GM18526 (cell line): ENCODE data around the gene PTEN.
A peak's percentile ranks its signal among the peaks of the same experiment; 100 is the strongest.

ENCODE experiments used
- POLR2A ChIP-seq: IDR thresholded peaks from 3 replicates; pipeline ENCODE4 v1.6.1; 2011; ENCODE audit not compliant: insufficient read length; ENCODE audit errors: extremely low read depth

PTEN gene

GRCh38 chr10:87863053-87863943 is at the start of gene PTEN, which contains the start of gene KLLN:
Gene PTEN (plus strand): TSS chr10:87863625. CDS start chr10:87864470, 845 bp downstream.
Gene KLLN (minus strand): TSS chr10:87863533. CDS start chr10:87862487, 1,046 bp downstream.
- peak; percentile 81 for TF ChIP-seq POLR2A

DNA sequence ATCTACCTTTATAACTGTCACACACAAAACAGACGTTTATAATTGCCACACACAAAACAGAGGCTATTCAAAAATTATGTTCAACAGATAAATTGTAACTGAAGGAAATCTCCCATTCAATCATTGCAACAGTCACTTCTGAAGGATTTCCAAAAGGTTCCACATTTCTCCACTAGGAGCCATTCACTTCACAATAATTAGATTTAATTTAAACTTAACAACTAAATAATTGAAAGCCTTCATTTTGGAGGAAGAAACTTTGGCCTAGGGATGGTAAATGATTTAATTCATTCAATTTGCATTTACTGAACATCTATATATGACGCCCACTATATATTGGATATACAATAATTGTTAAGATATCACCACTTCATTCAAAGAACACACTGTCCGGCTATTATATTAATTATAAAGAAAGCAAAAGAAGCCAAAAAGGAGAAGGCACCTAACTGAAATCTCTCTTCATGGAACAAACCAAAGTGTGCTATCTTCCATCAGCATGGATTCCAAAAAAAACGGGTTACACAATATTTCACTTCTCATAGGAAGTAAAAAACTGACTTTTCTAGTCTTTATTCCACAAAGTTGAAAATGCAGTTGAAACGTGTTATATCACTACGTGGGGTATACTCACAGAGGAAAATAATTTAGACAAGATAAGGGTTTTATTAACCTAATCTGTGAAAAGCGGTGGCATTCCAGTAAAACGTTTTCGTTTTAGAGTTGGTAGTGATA is 47.1 kb upstream of the PTEN start:
- no peak for TF ChIP-seq POLR2A

DNA sequence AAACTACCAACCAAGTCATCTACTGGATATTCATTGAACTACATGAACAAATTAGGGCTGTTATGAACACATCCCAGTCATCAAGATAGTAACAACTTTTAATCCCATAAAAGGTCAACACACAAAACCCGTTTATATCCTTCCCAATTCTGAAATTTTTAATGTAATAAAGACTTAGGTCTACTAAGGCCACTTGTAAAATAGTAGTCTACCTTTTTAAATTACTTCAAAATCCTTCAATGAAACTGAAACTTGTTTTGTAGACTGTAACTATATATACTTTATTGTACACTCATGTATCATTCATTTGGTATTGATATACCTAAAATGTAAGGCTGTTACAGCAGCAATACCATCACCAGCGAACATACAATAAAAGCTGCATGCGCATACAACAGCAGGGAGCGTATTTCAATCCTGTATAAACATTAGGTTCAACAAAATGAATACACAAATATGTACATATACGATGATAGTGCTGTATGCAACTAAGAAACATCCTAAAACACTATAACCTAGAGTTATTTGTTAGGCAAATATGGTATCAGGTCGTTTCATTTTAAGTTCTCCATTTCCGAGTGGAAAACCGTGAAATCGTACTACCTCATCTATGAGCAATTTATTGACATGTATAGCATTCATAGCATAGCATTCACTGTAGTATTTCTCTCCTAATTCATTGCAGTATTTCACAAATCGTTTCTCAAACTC is 46.4 kb upstream of the PTEN start:
- TF ChIP-seq POLR2A, result no peak

GRCh38 chr10:87817609-87818504 is 45.6 kb upstream of the PTEN start, which contains the start of gene ATAD1:
Gene ATAD1 (minus strand): TSS chr10:87818226. CDS start chr10:87814599, 3,627 bp downstream.
- peak; percentile 67 for TF ChIP-seq POLR2A

GRCh38 chr10:87818505-87819288 is 44.7 kb upstream of the PTEN start:
- no peak for TF ChIP-seq POLR2A

DNA sequence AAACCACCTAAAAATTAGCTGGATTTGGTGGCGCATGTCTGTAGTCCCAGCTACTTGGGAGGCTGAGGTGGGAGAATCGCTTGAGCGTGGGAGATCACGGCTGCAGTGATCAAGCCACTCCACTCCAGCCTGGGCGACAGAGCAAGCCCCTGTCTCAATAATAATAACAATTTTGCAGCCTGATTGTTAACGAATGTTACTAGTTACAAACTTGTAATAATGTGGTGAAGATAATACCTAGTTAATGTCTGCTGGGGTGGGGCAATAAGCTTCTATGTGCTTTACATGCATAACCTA is 44.2 kb upstream of the PTEN start:
- no peak for TF ChIP-seq POLR2A

- no peak for TF ChIP-seq POLR2A
These were observed 36.8 kb upstream of the PTEN start for GRCh38 chr10:87826653-87827052.

GRCh38 chr10:87827681-87828080 is 35.7 kb upstream of the PTEN start:
- no peak for TF ChIP-seq POLR2A

DNA sequence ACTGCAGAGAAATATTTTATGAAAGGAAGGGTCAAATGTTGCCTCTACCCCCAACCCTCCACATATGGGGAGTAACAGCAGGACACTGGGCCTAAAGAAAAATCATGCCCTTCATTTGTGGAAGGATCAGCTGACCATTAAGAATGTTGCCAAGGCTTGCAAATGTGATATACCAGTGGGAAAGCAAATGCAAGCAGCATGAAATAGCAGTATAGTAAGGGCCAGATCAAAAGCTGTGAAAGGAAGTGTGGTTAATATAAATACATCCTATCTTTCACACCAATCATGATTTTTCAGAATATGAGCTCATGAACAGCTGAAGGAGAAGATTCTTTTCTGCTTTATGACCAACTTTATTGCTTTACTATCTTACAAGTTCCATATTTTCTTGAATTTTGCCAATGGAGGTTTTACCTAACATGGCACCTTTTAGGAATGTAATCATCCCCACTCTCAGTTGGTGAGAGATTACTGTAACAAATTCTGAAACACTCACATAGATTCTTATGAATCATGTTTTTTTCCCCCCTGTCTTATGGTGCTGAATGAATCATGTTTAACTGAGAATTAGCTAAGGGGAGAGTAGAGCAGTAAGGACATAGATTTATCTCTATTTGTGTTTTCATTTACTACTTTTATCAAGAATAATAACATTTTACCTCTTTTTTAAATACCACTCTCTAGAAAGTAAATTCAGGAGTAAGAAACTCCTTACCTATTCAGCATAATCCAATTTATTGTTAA is 33.3 kb upstream of the PTEN start:
- no peak for TF ChIP-seq POLR2A

GRCh38 chr10:87836098-87836497 is 27.3 kb upstream of the PTEN start:
- TF ChIP-seq POLR2A, result no peak

- TF ChIP-seq POLR2A, result no peak
These were observed 26.0 kb upstream of the PTEN start for GRCh38 chr10:87837445-87837844.

- no peak for TF ChIP-seq POLR2A
These were observed 24.8 kb upstream of the PTEN start for GRCh38 chr10:87838650-87839049.

- no peak for TF ChIP-seq POLR2A
These were observed 22.2 kb upstream of the PTEN start for GRCh38 chr10:87841186-87841585.
